ENCODE measurements around the gene TEX261.

Gene TEX261

DNA sequence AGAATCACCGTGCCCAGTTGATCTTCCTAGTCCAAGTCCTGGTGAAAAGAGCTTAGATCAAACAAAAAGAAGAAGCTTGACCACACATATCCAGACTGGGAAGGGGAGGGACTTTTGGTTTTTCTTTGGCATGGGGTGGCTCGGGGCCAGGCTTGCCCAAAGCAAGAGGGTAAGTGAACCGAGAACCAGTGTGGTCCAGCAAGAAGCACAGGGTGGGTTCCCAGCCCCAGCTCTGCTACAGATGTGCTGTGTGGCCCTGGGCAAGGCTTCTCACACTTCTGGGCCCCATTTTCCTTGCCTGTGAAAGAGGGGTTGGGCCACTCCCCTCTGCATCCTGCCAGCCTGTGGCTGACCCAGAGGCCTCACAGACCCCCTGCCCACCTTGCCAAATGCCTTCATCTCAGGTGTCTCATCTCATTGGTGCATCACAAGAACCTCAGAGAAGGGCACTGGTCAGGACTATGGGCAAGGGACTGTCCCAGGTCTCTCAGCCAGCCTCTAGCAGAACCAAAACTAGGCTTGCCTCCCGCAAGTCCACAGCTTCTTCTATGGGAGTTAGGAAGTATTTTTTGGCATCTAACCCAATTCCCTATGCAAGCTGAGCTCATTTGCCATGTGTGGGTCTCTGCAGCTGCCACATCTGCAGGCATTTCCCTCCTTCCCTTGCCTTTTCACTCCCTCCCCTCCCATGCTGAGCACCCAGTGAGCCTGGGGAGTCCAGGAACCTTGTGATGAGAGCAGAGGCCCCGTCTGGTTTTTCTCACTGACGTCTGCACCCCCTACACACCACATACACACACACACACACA, 52.1 kb downstream of the TEX261 start:
- TF ChIP-seq, protein P1, sequence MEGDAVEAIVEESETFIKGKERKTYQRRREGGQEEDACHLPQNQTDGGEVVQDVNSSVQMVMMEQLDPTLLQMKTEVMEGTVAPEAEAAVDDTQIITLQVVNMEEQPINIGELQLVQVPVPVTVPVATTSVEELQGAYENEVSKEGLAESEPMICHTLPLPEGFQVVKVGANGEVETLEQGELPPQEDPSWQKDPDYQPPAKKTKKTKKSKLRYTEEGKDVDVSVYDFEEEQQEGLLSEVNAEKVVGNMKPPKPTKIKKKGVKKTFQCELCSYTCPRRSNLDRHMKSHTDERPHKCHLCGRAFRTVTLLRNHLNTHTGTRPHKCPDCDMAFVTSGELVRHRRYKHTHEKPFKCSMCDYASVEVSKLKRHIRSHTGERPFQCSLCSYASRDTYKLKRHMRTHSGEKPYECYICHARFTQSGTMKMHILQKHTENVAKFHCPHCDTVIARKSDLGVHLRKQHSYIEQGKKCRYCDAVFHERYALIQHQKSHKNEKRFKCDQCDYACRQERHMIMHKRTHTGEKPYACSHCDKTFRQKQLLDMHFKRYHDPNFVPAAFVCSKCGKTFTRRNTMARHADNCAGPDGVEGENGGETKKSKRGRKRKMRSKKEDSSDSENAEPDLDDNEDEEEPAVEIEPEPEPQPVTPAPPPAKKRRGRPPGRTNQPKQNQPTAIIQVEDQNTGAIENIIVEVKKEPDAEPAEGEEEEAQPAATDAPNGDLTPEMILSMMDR (IDR thresholded peaks at IDR 0.05; ENCODE audit: borderline replicate concordance, control extremely low read depth, extremely low read depth, insufficient read depth, missing control alignments), result no peak
- in situ Hi-C loops (cut with MboI; ENCODE audit: low sequenced_read_pairs, unreplicated experiment), result no loop called here
- DNase-seq (ENCODE audit: low spot score), result no peak

DNA sequence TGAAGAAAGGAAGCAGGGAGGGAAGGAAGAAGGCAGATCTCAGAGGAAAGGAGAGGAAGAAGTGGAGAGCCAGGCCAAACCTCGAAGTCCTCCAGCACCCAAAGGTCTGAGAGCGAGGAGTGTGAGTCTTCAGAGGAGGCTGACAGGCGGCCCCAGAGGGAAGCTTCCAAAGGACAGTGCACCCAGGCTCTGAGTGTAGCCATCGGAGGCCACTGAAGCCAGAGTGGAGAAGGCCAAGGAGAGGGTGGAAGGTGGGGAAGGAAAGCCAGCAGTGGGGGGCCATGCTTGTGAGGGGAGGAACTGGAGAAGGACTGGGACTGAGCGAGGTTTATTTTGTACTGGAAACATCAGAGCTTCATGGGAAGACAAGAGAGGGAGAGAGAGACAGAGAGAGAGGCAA, 53.0 kb downstream of the TEX261 start:
- TF ChIP-seq, protein P1 (IDR thresholded peaks at IDR 0.05; ENCODE audit: borderline replicate concordance, control extremely low read depth, extremely low read depth, insufficient read depth, missing control alignments), result no peak
- no peak for DNase-seq (ENCODE audit: low spot score)
- in situ Hi-C loops (cut with MboI; ENCODE audit: low sequenced_read_pairs, unreplicated experiment), result no loop called here

GRCh38 chr2:70941186-70941585, 53.5 kb downstream of the TEX261 start:
- DNase-seq (ENCODE audit: low spot score), result no peak
- in situ Hi-C loops (cut with MboI; ENCODE audit: low sequenced_read_pairs, unreplicated experiment), result no loop called here
- TF ChIP-seq, protein P1 (IDR thresholded peaks at IDR 0.05; ENCODE audit: borderline replicate concordance, control extremely low read depth, extremely low read depth, insufficient read depth, missing control alignments), result no peak

- DNase-seq (ENCODE audit: low spot score), result no peak
- in situ Hi-C loops (cut with MboI; ENCODE audit: low sequenced_read_pairs, unreplicated experiment), result no loop called here
- TF ChIP-seq, protein P1 (IDR thresholded peaks at IDR 0.05; ENCODE audit: borderline replicate concordance, control extremely low read depth, extremely low read depth, insufficient read depth, missing control alignments), result no peak
Observed at GRCh38 chr2:70939839-70940580, 54.7 kb downstream of the TEX261 start.

DNA sequence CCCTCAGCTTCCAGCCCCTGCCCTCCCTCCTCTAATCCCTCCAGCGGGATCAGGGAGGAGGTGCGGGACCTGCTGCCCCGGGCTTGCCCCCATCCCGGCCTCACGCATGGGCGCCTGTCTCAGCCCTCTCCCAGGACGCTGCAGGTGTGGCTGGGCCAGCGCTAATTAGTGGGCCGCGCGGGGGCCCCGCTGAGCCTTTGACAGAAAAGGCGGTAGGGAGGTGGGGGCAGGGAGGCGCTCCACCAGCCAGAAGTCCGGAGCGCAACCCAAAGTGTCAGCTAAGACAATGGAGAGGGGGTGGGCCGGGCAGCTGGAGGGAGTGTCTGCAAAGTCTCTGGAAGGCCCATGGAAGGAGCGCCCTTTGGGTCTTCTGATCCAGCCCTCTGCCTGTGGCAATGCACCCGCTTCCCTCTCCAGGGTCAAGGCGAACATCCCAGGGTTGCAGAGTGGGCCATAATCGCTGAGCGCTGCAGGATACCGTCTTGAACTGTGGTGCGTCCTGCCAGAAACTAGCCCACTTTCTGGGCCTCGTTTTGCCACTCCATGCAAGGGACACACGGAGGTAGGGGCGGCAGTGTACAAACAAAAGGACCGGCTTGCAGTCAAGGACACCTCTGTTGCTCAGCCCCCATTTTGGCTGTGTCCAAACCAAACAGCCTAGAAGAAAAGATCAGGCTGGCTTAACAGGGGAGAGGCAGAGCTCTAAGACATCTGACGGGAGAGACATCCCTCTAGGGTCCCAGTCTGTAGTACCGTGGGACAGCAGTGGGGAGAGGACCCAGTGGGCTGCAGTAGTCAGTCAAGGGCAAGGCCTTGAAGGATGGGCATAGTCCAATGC, 55.5 kb downstream of the TEX261 start:
- no peak for DNase-seq (ENCODE audit: low spot score)
- TF ChIP-seq, protein P1 (IDR thresholded peaks at IDR 0.05; ENCODE audit: borderline replicate concordance, control extremely low read depth, extremely low read depth, insufficient read depth, missing control alignments), result no peak
- in situ Hi-C loops (cut with MboI; ENCODE audit: low sequenced_read_pairs, unreplicated experiment), result no loop called here

DNA sequence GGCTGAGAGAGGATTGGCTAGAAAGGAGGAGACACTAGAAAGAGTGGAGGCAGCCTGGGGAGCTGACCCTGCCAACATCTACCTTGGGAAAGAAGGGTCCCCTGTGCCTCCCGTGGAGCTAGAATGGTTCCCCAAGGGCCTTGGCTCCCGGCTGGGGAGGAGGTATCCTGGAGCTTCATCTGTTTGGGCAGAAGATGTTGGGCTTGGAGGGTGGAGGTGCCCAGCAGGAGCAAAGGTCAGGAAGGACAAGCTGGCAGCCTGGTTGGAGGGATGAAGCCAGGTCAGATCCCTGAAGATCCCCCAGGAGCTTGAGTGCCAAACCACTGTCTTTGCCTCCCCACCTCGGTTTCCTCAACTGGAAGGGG, 56.1 kb downstream of the TEX261 start:
- in situ Hi-C loops (cut with MboI; ENCODE audit: low sequenced_read_pairs, unreplicated experiment), result no loop called here
- no peak for DNase-seq (ENCODE audit: low spot score)
- TF ChIP-seq, protein P1 (IDR thresholded peaks at IDR 0.05; ENCODE audit: borderline replicate concordance, control extremely low read depth, extremely low read depth, insufficient read depth, missing control alignments), result no peak

All from GM13976 (cell line).